GM10266 (cell line): Measurements from ENCODE around the gene TRIM7.

Source experiments
- DNase-seq: peaks from one replicate; pipeline ENCODE4 v3.0.0; 2012; ENCODE audit errors: extremely low spot score
- TF ChIP-seq, protein P1 (sequence below): IDR thresholded peaks from 2 replicates; pipeline ENCODE4 v1.5.1; 2012; ENCODE audit warnings: mild to moderate bottlenecking, low read depth; ENCODE audit not compliant: control insufficient read depth, insufficient read depth; ENCODE audit errors: missing control alignments

TRIM7 gene

DNA sequence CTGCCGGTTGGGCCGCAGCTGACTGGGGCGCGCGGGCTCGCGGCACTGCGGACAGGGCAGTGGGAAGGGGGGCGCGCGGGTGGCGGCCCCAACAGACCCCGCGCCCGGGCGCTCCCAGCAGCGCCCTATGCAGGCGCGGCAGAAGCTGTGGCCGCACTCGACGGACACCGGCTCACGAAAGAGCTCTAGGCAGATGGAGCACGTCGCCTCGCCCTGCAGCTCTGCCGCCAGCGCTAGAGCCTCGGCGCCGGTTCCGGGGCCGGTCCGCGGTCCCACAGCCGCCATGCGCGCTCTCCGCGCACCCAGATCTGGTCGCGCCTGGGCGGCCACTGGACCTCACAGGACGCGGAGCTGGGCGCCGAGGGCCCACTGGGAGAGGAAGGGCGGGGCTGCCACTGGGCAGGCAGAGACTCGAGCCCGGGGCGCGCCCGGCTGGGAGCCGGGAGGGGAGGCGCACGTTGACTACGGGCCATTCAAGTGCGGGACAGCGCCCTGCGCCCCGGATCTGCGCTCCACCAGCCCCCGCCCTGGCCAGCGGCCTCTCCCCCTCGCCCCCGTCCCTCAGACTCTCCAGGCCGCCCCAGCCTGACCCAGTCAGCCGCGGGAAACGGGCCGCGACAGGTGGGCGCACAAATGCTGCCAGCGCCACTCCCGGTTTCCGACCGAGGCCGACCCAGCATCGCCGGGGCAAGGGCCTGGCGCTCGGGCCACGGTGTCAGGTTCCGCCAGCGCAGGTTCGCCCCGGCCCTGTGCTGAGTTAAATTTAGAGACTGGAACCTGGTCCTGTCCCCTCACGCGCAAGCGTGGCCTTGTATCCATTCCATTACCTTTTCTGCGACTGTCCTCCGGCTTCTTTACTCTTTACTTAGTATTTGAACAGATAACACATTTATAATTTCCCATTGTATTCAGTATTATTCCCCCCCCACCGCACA is at the start of gene TRIM7:
TSS of gene TRIM7 (minus strand) at position 371 of the 935 bp plus-strand sequence. CDS start at position 285, 86 bp downstream.
- peak; percentile 70 for DNase-seq
- TF ChIP-seq, protein P1, sequence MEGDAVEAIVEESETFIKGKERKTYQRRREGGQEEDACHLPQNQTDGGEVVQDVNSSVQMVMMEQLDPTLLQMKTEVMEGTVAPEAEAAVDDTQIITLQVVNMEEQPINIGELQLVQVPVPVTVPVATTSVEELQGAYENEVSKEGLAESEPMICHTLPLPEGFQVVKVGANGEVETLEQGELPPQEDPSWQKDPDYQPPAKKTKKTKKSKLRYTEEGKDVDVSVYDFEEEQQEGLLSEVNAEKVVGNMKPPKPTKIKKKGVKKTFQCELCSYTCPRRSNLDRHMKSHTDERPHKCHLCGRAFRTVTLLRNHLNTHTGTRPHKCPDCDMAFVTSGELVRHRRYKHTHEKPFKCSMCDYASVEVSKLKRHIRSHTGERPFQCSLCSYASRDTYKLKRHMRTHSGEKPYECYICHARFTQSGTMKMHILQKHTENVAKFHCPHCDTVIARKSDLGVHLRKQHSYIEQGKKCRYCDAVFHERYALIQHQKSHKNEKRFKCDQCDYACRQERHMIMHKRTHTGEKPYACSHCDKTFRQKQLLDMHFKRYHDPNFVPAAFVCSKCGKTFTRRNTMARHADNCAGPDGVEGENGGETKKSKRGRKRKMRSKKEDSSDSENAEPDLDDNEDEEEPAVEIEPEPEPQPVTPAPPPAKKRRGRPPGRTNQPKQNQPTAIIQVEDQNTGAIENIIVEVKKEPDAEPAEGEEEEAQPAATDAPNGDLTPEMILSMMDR: no peak

DNA sequence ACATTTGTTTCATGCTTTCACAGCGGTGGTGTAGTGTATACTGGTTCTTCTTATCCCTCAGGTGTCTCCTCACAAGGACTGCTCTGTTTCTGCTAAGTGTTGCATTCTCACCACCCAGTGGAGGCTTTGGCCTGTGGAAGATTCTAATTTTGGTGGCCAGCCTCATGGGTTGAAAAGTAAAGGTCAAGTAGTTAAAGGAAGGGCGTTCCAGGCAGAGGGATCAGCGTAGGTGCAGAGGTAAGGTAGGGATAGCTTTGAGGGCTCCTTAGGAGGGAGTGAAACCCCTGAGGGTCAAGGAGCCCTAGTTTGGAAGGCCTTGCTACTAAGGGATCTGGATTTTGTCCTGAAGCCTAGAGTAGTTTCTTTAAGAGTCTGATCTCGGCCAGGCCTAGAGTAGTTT is 43.3 kb upstream of the TRIM7 start:
- TF ChIP-seq, protein P1: peak; percentile 3
- DNase-seq: no peak

DNA sequence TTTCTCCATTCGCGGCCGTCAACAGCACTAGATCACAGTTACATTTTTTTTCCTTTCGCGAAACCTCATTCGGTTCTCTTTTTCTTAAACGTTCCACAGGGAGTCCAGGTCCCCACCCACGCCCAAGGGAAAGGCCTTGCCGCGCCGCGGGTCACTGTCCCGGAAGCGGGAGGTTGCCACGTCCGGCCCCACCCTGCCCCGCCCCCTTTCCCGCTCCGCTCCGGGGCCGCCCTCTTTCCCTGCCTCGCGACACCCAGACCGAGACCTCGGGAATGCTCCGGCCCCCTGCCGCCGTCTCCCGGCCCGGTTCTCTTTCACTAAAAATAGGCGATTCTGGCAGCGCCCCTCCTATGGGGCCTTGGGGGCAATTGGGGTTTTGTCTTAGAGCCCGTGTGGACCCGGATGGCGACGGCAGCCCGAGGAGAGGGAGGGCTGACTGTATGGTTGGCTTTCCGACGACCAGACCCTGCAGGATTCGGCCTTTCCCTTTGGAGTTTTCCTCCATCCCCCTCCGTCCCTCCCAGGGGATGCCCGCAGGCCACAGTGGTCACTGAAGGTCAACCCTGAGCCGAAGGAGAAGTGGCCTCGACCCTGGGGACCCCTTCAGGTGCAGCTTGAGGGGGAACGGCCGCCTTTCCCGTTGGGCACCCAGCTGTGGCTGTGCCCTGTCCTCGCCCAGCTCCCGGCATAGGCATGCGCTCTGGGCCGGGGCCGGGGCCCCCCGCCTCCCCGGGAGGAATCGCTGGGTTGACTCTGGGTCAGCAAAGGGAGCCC is 41.5 kb upstream of the TRIM7 start:
- DNase-seq: peak; percentile 87
- TF ChIP-seq, protein P1: no peak

DNA sequence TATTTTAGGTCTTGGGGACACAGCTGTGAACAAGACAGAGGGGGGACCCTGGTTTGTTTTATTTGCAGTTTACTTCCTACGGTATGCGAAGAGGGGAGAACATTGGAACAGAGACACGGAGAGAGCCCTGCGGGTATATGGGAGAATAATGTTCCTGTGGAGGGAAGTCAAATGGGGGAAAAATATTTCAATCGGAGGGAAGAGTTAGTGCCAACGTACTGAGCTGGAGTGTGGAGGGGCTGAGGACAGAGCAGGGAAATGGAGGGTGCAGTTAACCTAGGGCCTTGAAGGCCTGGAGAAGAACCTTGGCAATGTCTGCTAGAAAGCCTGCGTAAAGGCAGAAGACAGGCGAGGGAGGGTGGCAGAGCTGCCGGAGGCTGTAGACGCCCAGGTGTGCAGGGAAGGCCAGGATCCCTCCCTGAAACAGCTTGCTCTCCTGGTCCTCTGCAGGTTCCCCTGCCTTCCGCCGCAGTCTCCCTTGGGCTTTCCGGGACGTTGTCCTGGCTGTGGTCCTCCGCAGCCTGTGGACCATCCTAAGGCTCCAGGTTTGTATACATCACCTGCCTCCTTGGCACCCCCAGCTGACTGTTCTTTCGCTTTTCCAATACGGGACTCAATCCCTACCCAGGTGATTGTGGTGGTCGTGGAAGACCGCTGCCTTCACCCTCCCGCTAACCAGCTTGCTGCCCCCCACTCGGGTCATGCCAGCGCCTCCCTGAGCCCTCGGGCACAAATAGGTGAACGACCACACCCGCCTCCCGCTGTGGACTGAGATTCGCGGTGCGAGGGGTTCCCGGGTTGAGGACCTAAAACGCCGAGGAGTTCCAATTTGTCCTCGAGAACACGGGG is 40.7 kb upstream of the TRIM7 start:
- DNase-seq: no peak
- TF ChIP-seq, protein P1: no peak

DNA sequence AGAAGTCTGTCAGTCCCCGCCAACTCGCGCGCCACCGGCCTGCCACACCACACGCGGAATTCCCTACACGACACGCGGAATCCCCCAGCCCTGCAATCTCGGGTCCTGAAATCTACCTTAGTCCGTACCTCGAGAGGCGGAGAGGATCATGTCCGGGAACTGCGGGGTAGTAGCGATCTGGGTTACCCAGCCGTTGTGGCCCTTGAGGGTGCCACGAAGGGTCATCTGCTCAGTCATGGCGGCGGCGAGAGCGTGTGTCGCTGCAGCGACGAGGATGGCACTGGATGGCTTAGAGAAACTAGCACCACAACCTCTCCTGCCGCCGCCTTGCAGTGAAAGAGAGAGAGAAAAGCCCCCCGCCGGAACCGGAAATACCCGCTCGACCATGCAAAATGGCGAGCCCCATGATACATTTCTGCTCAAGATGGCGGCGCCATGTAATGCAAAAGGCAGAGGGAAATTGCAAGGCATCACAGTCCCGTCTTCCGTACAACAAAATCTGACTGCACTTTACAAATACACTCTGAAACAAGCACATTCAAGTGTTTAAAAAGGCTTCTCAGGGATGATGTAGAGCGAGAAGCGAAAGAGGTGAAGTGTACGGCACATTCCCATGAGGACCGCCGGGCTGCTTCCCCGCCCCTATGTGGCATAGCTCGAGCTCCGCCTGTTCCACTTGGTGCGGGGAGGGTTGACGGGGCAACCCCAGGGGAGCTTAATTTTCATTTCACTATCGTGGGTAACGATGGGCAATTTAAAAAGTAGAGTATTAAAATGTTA is 38.8 kb upstream of the TRIM7 start, which contains the start of gene RACK1:
TSS of gene RACK1 (minus strand) at position 343 of the 780 bp plus-strand sequence. CDS start at position 237, 106 bp downstream.
- peak; percentile 89 for DNase-seq

More for the DNA sequence above, 38.8 kb upstream of the TRIM7 start, which contains the start of gene RACK1:
- TF ChIP-seq, protein P1: no peak
